WERI-Rb-1 (cell line): Measurements from ENCODE around the gene PRMT2.
"Not testable (repeated sequence)": the region's sequence is repeated elsewhere in the genome, so short reads cannot be mapped to it uniquely, and the experiment has no call there.

Experiments used
- DNase-seq: peaks from one replicate; pipeline ENCODE4 v3.0.0-alpha.2; 2020
- H3K27ac ChIP-seq: fragments of 250-450 bp; sonication (Bioruptor Pico); 2 replicates; pipeline ENCODE4 v1.5.1; 2020; ENCODE audit warnings: mild to moderate bottlenecking, moderate library complexity
- H3K27me3 ChIP-seq: fragments of 250-450 bp; sonication (Bioruptor Pico); 2 replicates; pipeline ENCODE4 v1.5.1; 2021; ENCODE audit warnings: mild to moderate bottlenecking, low read depth, moderate library complexity; ENCODE audit not compliant: insufficient read depth, severe bottlenecking
- H3K36me3 ChIP-seq: fragments of 250-450 bp; sonication (Bioruptor Pico); 2 replicates; pipeline ENCODE4 v1.5.1; 2020; ENCODE audit warnings: mild to moderate bottlenecking, moderate library complexity
- H3K4me3 ChIP-seq: 2 replicates; pipeline ENCODE4 v1.5.1; 2011; ENCODE audit warnings: low read depth, mild to moderate bottlenecking, control low read depth, low read length
- H3K9me3 ChIP-seq: fragments of 250-450 bp; sonication (Bioruptor Pico); 2 replicates; pipeline ENCODE4 v1.5.1; 2021; ENCODE audit warnings: mild to moderate bottlenecking, moderate library complexity; ENCODE audit not compliant: severe bottlenecking
- TF ChIP-seq, protein P1 (sequence below): IDR thresholded peaks from 2 replicates; pipeline ENCODE4 v1.5.1; 2011; ENCODE audit warnings: low read depth, mild to moderate bottlenecking, control low read depth, inconsistent platforms, low read length

PRMT2 gene

DNA sequence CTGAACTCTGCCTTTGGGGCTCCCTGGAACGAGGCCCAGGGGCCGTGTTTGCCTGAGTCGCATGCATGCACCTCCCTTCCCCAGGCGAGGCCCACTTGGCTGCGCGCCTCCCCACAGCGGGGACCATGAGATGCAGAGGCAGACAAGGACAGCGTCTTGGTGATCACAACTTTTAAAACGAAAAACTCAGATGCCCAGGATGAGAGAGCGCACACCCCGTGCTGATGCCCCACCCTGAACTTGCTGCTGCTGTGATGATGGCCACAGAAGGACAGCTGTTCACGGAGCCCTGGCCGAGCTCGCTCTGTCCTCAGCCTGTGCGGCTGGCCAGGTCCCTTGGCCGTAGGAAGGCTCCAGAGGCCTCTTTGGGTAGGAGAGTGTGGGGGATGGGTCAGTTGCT lies 11.4 kb upstream of the PRMT2 start:
- peaks cover 17% of the 10 kb centered on the region for H3K9me3 ChIP-seq
- H3K36me3 ChIP-seq, result no peaks in the 10 kb centered on the region
- DNase-seq, result no peak
- H3K27me3 ChIP-seq, result no peaks in the 10 kb centered on the region
- no peak overlapping the region for H3K27ac ChIP-seq
- H3K4me3 ChIP-seq, result no peak overlapping the region
- TF ChIP-seq, protein P1, sequence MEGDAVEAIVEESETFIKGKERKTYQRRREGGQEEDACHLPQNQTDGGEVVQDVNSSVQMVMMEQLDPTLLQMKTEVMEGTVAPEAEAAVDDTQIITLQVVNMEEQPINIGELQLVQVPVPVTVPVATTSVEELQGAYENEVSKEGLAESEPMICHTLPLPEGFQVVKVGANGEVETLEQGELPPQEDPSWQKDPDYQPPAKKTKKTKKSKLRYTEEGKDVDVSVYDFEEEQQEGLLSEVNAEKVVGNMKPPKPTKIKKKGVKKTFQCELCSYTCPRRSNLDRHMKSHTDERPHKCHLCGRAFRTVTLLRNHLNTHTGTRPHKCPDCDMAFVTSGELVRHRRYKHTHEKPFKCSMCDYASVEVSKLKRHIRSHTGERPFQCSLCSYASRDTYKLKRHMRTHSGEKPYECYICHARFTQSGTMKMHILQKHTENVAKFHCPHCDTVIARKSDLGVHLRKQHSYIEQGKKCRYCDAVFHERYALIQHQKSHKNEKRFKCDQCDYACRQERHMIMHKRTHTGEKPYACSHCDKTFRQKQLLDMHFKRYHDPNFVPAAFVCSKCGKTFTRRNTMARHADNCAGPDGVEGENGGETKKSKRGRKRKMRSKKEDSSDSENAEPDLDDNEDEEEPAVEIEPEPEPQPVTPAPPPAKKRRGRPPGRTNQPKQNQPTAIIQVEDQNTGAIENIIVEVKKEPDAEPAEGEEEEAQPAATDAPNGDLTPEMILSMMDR, result no peak

DNA sequence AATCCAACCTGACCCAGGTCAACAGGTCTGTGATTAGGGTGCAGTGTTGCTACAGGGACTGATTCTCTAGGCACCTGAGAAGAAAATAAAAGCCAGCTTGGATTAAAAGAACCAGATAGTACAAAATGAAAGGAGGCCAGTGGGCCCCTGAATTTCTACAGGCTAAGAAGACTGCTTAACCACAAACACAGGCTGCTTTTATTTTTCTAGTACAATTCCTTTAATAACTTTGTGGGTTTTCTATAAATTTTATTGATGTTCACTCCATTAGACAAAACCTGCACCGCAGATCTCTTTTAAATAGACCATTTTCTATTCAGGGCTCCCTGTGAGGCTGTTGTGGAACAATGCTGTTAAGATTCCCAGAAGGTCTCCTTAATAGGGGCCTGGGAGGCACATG lies 9.7 kb upstream of the PRMT2 start:
- TF ChIP-seq, protein P1, result no peak
- Histone ChIP-seq H3K27ac (no peak overlapping the region), H3K9me3 (peaks cover 15% of the 10 kb centered on the region), H3K4me3 (no peak overlapping the region), H3K27me3 (no peaks in the 10 kb centered on the region), H3K36me3 (no peaks in the 10 kb centered on the region)
- DNase-seq, result no peak

DNA sequence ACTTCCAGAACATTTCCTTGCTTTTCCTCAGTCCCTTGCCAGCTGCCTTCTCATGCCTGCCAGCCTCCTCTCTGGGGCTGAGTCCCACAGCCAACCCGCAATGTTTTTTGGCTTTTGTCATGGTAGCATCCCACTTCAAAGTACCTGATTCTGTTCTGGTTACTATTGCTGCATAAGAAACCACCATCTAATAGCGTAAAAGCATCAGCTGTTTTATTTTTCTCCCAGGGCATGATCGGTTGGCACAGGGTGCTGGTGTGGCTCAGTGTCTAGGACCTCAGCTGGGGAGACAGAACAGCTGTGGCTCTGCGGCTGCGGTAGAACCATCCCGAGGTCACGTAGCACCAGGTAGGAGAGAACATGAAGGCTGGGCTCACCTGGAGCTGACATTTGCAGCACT lies 8.9 kb upstream of the PRMT2 start:
- no peaks in the 10 kb centered on the region for H3K36me3 ChIP-seq
- H3K9me3 ChIP-seq, result peaks cover 15% of the 10 kb centered on the region
- TF ChIP-seq, protein P1, result no peak
- H3K4me3 ChIP-seq, result no peak overlapping the region
- no peaks in the 10 kb centered on the region for H3K27me3 ChIP-seq
- DNase-seq, result no peak
- no peak overlapping the region for H3K27ac ChIP-seq

DNA sequence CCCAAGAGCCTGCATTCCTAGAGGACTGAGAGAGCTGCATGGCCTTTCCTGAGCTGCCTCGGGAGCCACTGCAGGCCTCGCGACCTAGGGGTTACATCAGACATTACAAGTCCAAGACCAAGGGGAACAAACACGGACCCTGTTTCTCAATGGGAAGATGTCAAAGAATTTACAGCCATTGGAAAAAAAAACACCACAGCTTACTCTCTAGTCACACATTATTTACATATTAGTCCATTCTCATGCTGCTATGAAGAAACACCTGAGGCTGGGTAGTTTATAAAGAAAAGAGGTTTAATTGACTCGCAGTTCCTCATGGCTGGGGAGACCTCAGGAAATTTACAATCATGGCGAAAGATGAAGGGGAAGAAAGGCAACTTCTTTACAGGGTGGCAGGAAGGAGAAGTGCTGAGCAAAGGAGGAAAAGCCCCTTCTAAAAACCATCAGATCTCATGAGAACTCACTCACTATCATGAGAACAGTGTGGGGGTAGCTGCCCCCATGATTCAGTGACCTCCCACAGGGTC lies 8.4 kb upstream of the PRMT2 start:
- DNase-seq, result no peak
- no peaks in the 10 kb centered on the region for H3K27me3 ChIP-seq
- no peak overlapping the region for H3K27ac ChIP-seq
- H3K9me3 ChIP-seq, result peaks cover 15% of the 10 kb centered on the region
- TF ChIP-seq, protein P1, result no peak
- H3K36me3 ChIP-seq, result no peaks in the 10 kb centered on the region
- no peak overlapping the region for H3K4me3 ChIP-seq

DNA sequence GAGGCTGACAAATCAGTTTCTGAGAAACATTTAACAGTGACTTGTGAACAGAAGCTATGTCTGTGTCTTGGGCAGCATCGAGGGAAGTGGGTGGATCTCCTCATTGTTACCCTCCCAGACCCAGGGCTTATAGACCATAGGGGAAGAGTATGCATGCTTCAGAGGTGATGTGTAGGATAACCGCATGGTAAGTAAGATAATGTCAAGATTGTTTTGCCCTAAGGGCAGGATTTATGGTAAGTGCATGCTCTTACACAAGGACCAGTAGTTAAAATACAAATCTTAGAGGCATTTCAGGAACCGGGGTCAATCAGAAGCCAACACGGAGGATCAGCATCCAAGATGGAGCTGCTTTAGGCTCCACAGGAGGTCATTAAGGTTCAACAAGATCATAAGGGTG lies 7.7 kb upstream of the PRMT2 start:
- Histone ChIP-seq H3K4me3 (no peak overlapping the region), H3K27me3 (no peaks in the 10 kb centered on the region), H3K36me3 (no peaks in the 10 kb centered on the region), H3K27ac (no peak overlapping the region), H3K9me3 (peaks cover 15% of the 10 kb centered on the region)
- DNase-seq, result no peak
- TF ChIP-seq, protein P1, result no peak

DNA sequence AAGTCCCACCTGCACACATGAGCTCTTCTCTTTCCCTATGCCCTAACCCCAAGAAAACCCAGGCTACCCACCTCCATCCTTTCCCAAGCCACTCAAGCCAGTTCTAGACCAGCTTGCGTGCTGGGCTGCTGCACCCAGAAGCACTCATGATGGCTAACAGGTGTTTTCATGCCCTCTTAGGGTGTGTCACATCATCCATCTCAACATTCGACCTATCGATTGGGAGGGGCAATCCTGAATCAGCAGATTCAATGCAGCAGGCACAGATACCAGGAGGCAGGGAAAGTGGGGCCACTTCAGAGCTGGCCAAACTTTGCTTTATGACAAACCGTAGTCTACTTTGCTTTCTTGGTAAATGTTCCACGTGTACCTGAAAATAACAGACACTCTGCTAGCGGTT lies 6.6 kb upstream of the PRMT2 start:
- TF ChIP-seq, protein P1, result no peak
- DNase-seq, result no peak
- Histone ChIP-seq H3K9me3 (peaks cover 15% of the 10 kb centered on the region), H3K27ac (no peak overlapping the region), H3K4me3 (no peak overlapping the region), H3K27me3 (no peaks in the 10 kb centered on the region), H3K36me3 (no peaks in the 10 kb centered on the region)

DNA sequence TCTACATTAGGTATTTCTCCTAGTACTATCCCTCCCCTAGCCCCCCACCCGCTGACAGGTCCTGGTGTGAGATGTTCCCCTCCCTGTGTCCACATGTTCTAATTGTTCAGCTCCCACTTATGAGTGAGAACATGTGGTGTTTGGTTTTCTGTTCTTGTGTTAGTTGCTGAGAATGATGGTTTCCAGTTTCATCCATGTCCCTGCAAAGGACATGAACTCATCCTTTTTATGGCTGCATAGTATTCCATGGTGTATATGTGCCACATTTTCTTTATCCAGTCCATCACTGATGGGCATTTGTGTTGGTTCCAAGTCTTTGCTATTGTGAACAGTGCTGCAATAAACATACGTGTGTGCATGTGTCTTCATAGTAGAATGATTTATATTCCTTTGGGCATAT lies 4.6 kb upstream of the PRMT2 start:
- H3K4me3 ChIP-seq, H3K27me3 ChIP-seq, H3K36me3 ChIP-seq, H3K9me3 ChIP-seq, DNase-seq, H3K27ac ChIP-seq: not testable (repeated sequence)
